Liver (tissue), 9 donors: ENCODE data around the gene RARRES2. TPM values are rescaled to one million over a fixed set of nuclear protein-coding genes. Genes with fewer than 3 reads are reported as not detected.

ENCODE experiments used
- DNase-seq: peaks from one replicate; pipeline ENCODE4 v3.0.0-alpha.2; 2017; ENCODE audit warnings: low spot score
- H3K27ac ChIP-seq, 2 donors: one replicate each; pipeline ENCODE4 v1.7.0; 2013; ENCODE audit warnings: inconsistent platforms in 2 of 2, low read length in 2 of 2, control low read depth in 1 of 2, low read depth in 1 of 2, mild to moderate bottlenecking in 1 of 2
- H3K27me3 ChIP-seq, 4 donors: one replicate each; pipeline versions ENCODE4 v1.6.1 to v1.7.0; 2013; ENCODE audit warnings: low read length in 3 of 4, inconsistent platforms in 1 of 4, mild to moderate bottlenecking in 1 of 4, moderate library complexity in 1 of 4; ENCODE audit not compliant: control insufficient read depth in 4 of 4, insufficient read depth in 4 of 4
- H3K36me3 ChIP-seq, 4 donors: one replicate each; pipeline versions ENCODE4 v1.6.1 to v1.7.0; 2013; ENCODE audit warnings: low read length in 3 of 4, mild to moderate bottlenecking in 3 of 4, low read depth in 1 of 4, moderate library complexity in 1 of 4; ENCODE audit not compliant: control insufficient read depth in 4 of 4, insufficient read depth in 3 of 4
- H3K4me1 ChIP-seq, 4 donors: one replicate each; pipeline versions ENCODE4 v1.6.1 to v1.7.0; 2013; ENCODE audit warnings: low read length in 3 of 4, mild to moderate bottlenecking in 3 of 4, moderate library complexity in 1 of 4; ENCODE audit not compliant: control insufficient read depth in 4 of 4, insufficient read depth in 4 of 4
- H3K4me3 ChIP-seq, 3 donors: one replicate each; pipeline versions ENCODE4 v1.6.1 to v1.7.0; 2013; ENCODE audit warnings: low read length in 3 of 3, control low read depth in 1 of 3, low read depth in 1 of 3, mild to moderate bottlenecking in 1 of 3
- H3K9ac ChIP-seq, 2 donors: one replicate each; pipeline ENCODE4 v1.7.0; 2013; ENCODE audit warnings: low read length in 2 of 2, mild to moderate bottlenecking in 2 of 2, moderate library complexity in 2 of 2, control low read depth in 1 of 2, low read depth in 1 of 2
- H3K9me3 ChIP-seq, 4 donors: one replicate each; pipeline versions ENCODE4 v1.6.1 to v1.7.0; 2013; ENCODE audit warnings: low read length in 3 of 4; ENCODE audit not compliant: control insufficient read depth in 4 of 4
- ATF3 ChIP-seq: IDR thresholded peaks from 2 replicates; pipeline ENCODE4 v1.6.1; 2016; ENCODE audit warnings: antibody characterized with exemption
- CTCF ChIP-seq: fragments of 150-350 bp; IDR thresholded peaks from 2 replicates; pipeline ENCODE4 v1.5.1; 2017; ENCODE audit warnings: improper control_type of control experiment, low read depth, low read length; ENCODE audit not compliant: missing input control
- EGR1 ChIP-seq, 2 donors: IDR thresholded peaks; 2 replicates each; pipeline ENCODE4 v1.6.1; 2016 to 2018; ENCODE audit warnings: antibody characterized with exemption in 2 of 2, low read depth in 2 of 2
- FOXA1 ChIP-seq: IDR thresholded peaks from 2 replicates; pipeline ENCODE4 v1.6.1; 2016; ENCODE audit warnings: antibody characterized with exemption
- FOXA2 ChIP-seq: IDR thresholded peaks from 2 replicates; pipeline ENCODE4 v1.6.1; 2016; ENCODE audit warnings: antibody characterized with exemption
- GABPA ChIP-seq, 2 donors: IDR thresholded peaks in 1 of 2; conservative IDR thresholded peaks in 1 of 2; 2 replicates each; pipeline ENCODE4 v1.6.1; 2016; ENCODE audit warnings: antibody characterized with exemption in 2 of 2, mild to moderate bottlenecking in 1 of 2, moderate library complexity in 1 of 2
- HNF4G ChIP-seq: IDR thresholded peaks from 2 replicates; pipeline ENCODE4 v1.6.1; 2016; ENCODE audit warnings: antibody characterized with exemption
- JUND ChIP-seq, 2 donors: IDR thresholded peaks; 2 replicates each; pipeline ENCODE4 v1.6.1; 2016; ENCODE audit warnings: antibody characterized with exemption in 2 of 2
- MAX ChIP-seq: IDR thresholded peaks from 2 replicates; pipeline ENCODE4 v1.6.1; 2016; ENCODE audit warnings: antibody characterized with exemption
- RAD21 ChIP-seq, 2 donors: IDR thresholded peaks; 2 replicates each; pipeline ENCODE4 v1.6.1; 2016; ENCODE audit warnings: antibody characterized with exemption in 2 of 2, mild to moderate bottlenecking in 2 of 2
- REST ChIP-seq: IDR thresholded peaks from 2 replicates; pipeline ENCODE4 v1.6.1; 2016; ENCODE audit warnings: antibody characterized with exemption, mild to moderate bottlenecking
- RXRA ChIP-seq, 2 donors: IDR thresholded peaks; 2 replicates each; pipeline ENCODE4 v1.6.1; 2017 to 2018; ENCODE audit warnings: antibody characterized with exemption in 2 of 2, mild to moderate bottlenecking in 1 of 2
- SP1 ChIP-seq: IDR thresholded peaks from 2 replicates; pipeline ENCODE4 v1.6.1; 2018; ENCODE audit warnings: antibody characterized with exemption, mild to moderate bottlenecking
- TAF1 ChIP-seq: conservative IDR thresholded peaks from 2 replicates; pipeline ENCODE4 v1.6.1; 2016; ENCODE audit warnings: antibody characterized with exemption, mild to moderate bottlenecking
- ZBTB33 ChIP-seq: IDR thresholded peaks from 2 replicates; pipeline ENCODE4 v1.6.1; 2016; ENCODE audit warnings: antibody characterized with exemption
- WGBS: extraction: QIAGEN DNeasy Blood & Tissue Kit; methylation state at CpG from one replicate; pipeline ENCODE4 v1.1.7; 2013; 5-methylcytosine and 5-hydroxymethylcytosine counted together
- polyA plus RNA-seq, 2 donors: library from polyadenylated mRNA; stranded (reverse) in 1 of 2; unstranded in 1 of 2; fragments of 200-250 nt in 1 of 2; fragments of >200 nt in 1 of 2; fragmentation: Nextera tagmentation in 1 of 2; extraction: Ambion mirVana in 1 of 2; gene quantifications; one replicate each; pipeline versions ENCODE4 v1.2.1 to v1.2.3, GENCODE V29; 2013 to 2015
- total RNA-seq, 2 donors: library from RNA; depleted of rRNA; stranded (reverse); fragments of >200 nt; gene quantifications; one replicate each; pipeline ENCODE4 v1.2.3, GENCODE V29; 2014
- donor health status: healthy.
- donor health status: healthy.
- donor health status: healthy.
- donor health status: healthy.
- donor health status: healthy.

Gene RARRES2
- total and polyA plus RNA-seq, 4 donors, result 149 to 1,915 (median 842) TPM

- TF ChIP-seq SP1, result no peak
- no peak for TF ChIP-seq EGR1 (IDR thresholded peaks at IDR 0.05; ENCODE audit: low read depth in 2 of 2)
- no peak for TF ChIP-seq REST
- TF ChIP-seq MAX, result no peak
These were observed 22.4 kb upstream of the RARRES2 start (continued) for GRCh38 chr7:150363872-150364271.

- no peaks in the 10 kb centered on the region for H3K36me3 ChIP-seq
- no peaks in the 10 kb centered on the region for H3K27me3 ChIP-seq
- TF ChIP-seq EGR1 (IDR thresholded peaks at IDR 0.05; ENCODE audit: low read depth in 2 of 2) (no peak), GABPA (IDR thresholded peaks at IDR 0.05 in 1 of 2, conservative IDR thresholded peaks at IDR 0.05 in 1 of 2) (no peak), RXRA (IDR thresholded peaks at IDR 0.05) (no peak), FOXA2 (no peak), MAX (no peak), ZBTB33 (no peak), ATF3 (no peak), CTCF (no peak), JUND (IDR thresholded peaks at IDR 0.05) (no peak), RAD21 (IDR thresholded peaks at IDR 0.05) (no peak), HNF4G (no peak), TAF1 (no peak), FOXA1 (no peak)
- H3K9ac ChIP-seq, result no peak overlapping the region
- no peak overlapping the region for H3K27ac ChIP-seq
- no peak overlapping the region for H3K4me3 ChIP-seq
- H3K4me1 ChIP-seq, result peaks cover 0 to 12% (median 7%) of the 10 kb centered on the region in 4 donors
- no peaks in the 10 kb centered on the region for H3K9me3 ChIP-seq
- DNase-seq, result no peak
- 93% methylated on average over 4 of the region's 4 CpGs for WGBS
These were observed 21.9 kb upstream of the RARRES2 start for GRCh38 chr7:150363370-150363769.
